Hepatocyte (in vitro differentiated cells): ENCODE measurements around the gene AZIN2. TPM values are rescaled to one million over a fixed set of nuclear protein-coding genes. Genes with fewer than 3 reads are reported as not detected.

Experiments used
- DNase-seq: peaks from one replicate; pipeline ENCODE4 v3.0.0-alpha.2; 2016; ENCODE audit warnings: low spot score
- H2AFZ ChIP-seq: fragments of 200-600 bp; sonication (generic); 2 replicates; pipeline ENCODE4 v1.6.0; 2016; ENCODE audit warnings: antibody characterized with exemption, mild to moderate bottlenecking
- H3K27ac ChIP-seq: fragments of 200-600 bp; sonication (generic); 2 replicates; pipeline ENCODE4 v1.5.1; 2016; ENCODE audit warnings: mild to moderate bottlenecking
- H3K27me3 ChIP-seq: fragments of 200-600 bp; sonication (generic); 2 replicates; pipeline ENCODE4 v1.6.1; 2016
- H3K36me3 ChIP-seq: fragments of 200-600 bp; sonication (generic); replicated peaks from 2 replicates; pipeline ENCODE4 v1.5.1; 2016; ENCODE audit warnings: low read depth; ENCODE audit not compliant: insufficient read depth
- H3K4me1 ChIP-seq: fragments of 200-600 bp; sonication (generic); 2 replicates; pipeline ENCODE4 v1.5.1; 2016; ENCODE audit warnings: mild to moderate bottlenecking, moderate library complexity; ENCODE audit not compliant: insufficient read depth
- H3K4me2 ChIP-seq: fragments of 200-600 bp; sonication (generic); 2 replicates; pipeline ENCODE4 v1.6.0; 2016
- H3K4me3 ChIP-seq: fragments of 200-600 bp; sonication (generic); 2 replicates; pipeline ENCODE4 v1.5.1; 2016; ENCODE audit warnings: mild to moderate bottlenecking
- H3K79me2 ChIP-seq: fragments of 200-600 bp; sonication (generic); 2 replicates; pipeline ENCODE4 v1.6.0; 2017; ENCODE audit warnings: mild to moderate bottlenecking
- H3K9me2 ChIP-seq: fragments of 200-600 bp; sonication (generic); replicated peaks from 2 replicates; pipeline ENCODE4 v1.6.0; 2017; ENCODE audit warnings: mild to moderate bottlenecking; ENCODE audit not compliant: insufficient read depth
- H3K9me3 ChIP-seq: fragments of 200-600 bp; sonication (generic); 2 replicates; pipeline ENCODE4 v1.5.1; 2016; ENCODE audit warnings: low read depth, mild to moderate bottlenecking
- H4K20me1 ChIP-seq: fragments of 200-600 bp; sonication (generic); 2 replicates; pipeline ENCODE4 v1.6.0; 2016; ENCODE audit warnings: mild to moderate bottlenecking; ENCODE audit not compliant: insufficient read depth, poor library complexity, severe bottlenecking
- CTCF ChIP-seq: fragments of 200-600 bp; sonication (generic); IDR thresholded peaks from 2 replicates; pipeline ENCODE4 v1.5.1; 2016; ENCODE audit warnings: antibody characterized with exemption, mild to moderate bottlenecking; ENCODE audit not compliant: poor library complexity
- EZH2 ChIP-seq: fragments of 200-600 bp; sonication (generic); IDR thresholded peaks from 2 replicates; pipeline ENCODE4 v1.6.1; 2016; ENCODE audit warnings: antibody characterized with exemption, mild to moderate bottlenecking, borderline replicate concordance
- EZH2phosphoT487 ChIP-seq: fragments of 200-600 bp; sonication (generic); IDR thresholded peaks from one replicate; pipeline ENCODE4 v1.6.1; 2018; ENCODE audit warnings: antibody characterized with exemption, mild to moderate bottlenecking, low read depth, moderate library complexity; ENCODE audit not compliant: unreplicated experiment, severe bottlenecking
- WGBS: methylation state at CpG from one replicate; pipeline ENCODE4 v1.1.6; 2016; ENCODE audit warnings: low lambda C conversion rate; ENCODE audit errors: missing lambda C conversion rate; 5-methylcytosine and 5-hydroxymethylcytosine counted together
- polyA plus RNA-seq: library from polyadenylated mRNA; unstranded; fragments of >200 nt; fragmentation: Nextera tagmentation; extraction: Ambion mirVana; gene quantifications from 2 replicates; pipeline ENCODE4 v1.2.1, GENCODE V29; 2016
- total RNA-seq: library from RNA; depleted of rRNA; stranded (reverse); fragments of >200 nt; gene quantifications from 2 replicates; pipeline ENCODE4 v1.2.3, GENCODE V29; 2014

AZIN2 gene
- total and polyA plus RNA-seq, 2 experiments from 2014 or later, result 1.8 to 2.8 TPM

GRCh38 chr1:33149453-33150190 lies 68.7 kb downstream of the AZIN2 start:
- WGBS, result 81% methylated on average over 7 of the region's 7 CpGs
- Histone ChIP-seq H3K9me3 (no peaks in the 10 kb centered on the region), H3K4me1 (peaks cover 12% of the 10 kb centered on the region), H3K9me2 (no peaks in the 10 kb centered on the region), H3K27ac (no peak overlapping the region), H4K20me1 (no peaks in the 10 kb centered on the region), H3K27me3 (no peaks in the 10 kb centered on the region), H3K79me2 (no peaks in the 10 kb centered on the region), H2AFZ (no peak overlapping the region), H3K4me3 (no peak overlapping the region), H3K4me2 (no peak overlapping the region), H3K36me3 (no peaks in the 10 kb centered on the region)
- TF ChIP-seq CTCF (no peak), EZH2 (no peak), EZH2phosphoT487 (no peak)
- no peak for DNase-seq

DNA sequence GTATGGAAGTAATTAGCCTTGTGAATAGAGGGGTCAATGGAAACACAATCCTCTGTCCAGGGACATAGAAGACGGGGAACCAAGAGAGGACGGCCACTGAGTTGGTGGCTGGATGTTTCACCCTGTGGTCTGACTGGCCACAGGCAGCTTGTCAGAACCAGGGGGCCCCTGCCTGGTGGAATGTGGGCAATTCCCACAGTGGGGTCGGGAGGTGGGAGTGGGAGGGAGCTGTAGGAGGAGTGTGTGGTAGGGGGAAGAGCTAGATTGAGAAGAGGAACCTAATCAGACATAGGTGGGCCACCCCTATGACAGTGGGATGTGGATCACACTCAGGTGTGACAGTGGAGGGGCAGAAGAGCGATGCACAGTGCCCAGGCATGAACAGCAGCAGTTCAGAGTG lies 69.6 kb downstream of the AZIN2 start:
- no peak overlapping the region for H3K4me2 ChIP-seq
- H3K4me1 ChIP-seq, result peaks cover 12% of the 10 kb centered on the region
- H4K20me1 ChIP-seq, result no peaks in the 10 kb centered on the region
- no peaks in the 10 kb centered on the region for H3K79me2 ChIP-seq
- H3K27ac ChIP-seq, result no peak overlapping the region
- H3K9me2 ChIP-seq, result no peaks in the 10 kb centered on the region
- DNase-seq, result no peak
- WGBS, result 72% methylated on average over 4 of the region's 4 CpGs
- H3K27me3 ChIP-seq, result no peaks in the 10 kb centered on the region
- no peak overlapping the region for H3K4me3 ChIP-seq
- H3K9me3 ChIP-seq, result no peaks in the 10 kb centered on the region
- no peak overlapping the region for H2AFZ ChIP-seq
- no peak for TF ChIP-seq CTCF
- TF ChIP-seq EZH2phosphoT487, result no peak
- no peak for TF ChIP-seq EZH2
- H3K36me3 ChIP-seq, result no peaks in the 10 kb centered on the region

- TF ChIP-seq CTCF (no peak), EZH2 (no peak), EZH2phosphoT487 (no peak)
- H3K27ac ChIP-seq, result no peak overlapping the region
Measured at GRCh38 chr1:33151116-33151515, 70.2 kb downstream of the AZIN2 start.

More at GRCh38 chr1:33151116-33151515, 70.2 kb downstream of the AZIN2 start:
- H3K36me3 ChIP-seq, result no peaks in the 10 kb centered on the region
- no peak overlapping the region for H2AFZ ChIP-seq
- no peak for DNase-seq
- H3K9me3 ChIP-seq, result no peaks in the 10 kb centered on the region
- H3K4me3 ChIP-seq, result no peak overlapping the region
- no peaks in the 10 kb centered on the region for H4K20me1 ChIP-seq
- 78% methylated on average over 7 of the region's 7 CpGs for WGBS
- H3K4me1 ChIP-seq, result peaks cover 12% of the 10 kb centered on the region
- H3K79me2 ChIP-seq, result no peaks in the 10 kb centered on the region
- H3K27me3 ChIP-seq, result no peaks in the 10 kb centered on the region
- no peak overlapping the region for H3K4me2 ChIP-seq
- no peaks in the 10 kb centered on the region for H3K9me2 ChIP-seq
